K562 (cell line): ENCODE data around the gene COL20A1. TPM values are rescaled to one million over a fixed set of nuclear protein-coding genes. Genes with fewer than 3 reads are reported as not detected.

ENCODE experiments used
- ATAC-seq: fragments of 200-7000 bp; cut with Tn5 transposase; 3 replicates; pipeline ENCODE4 v1.9.1; 2020; ENCODE audit warnings: moderate library complexity
- BruUV-seq: library from RNA; stranded (reverse); fragments of 400-500 nt; replicated peaks from 2 replicates; lab custom pipeline; 2021; lab: Mats Ljungman, UMichigan
- CTCF ChIA-PET: fragments of 300-600 bp; formaldehyde crosslinking; extraction: SDS; loops from one replicate; lab custom pipeline; 2021; ENCODE audit warnings: low intra/inter-chr PET ratio; lab: Yijun Ruan, JAX
- POLR2A ChIA-PET: fragments of 300-600, 350-650 bp; sonication (Branson Sonifier 250); formaldehyde crosslinking; extraction: SDS; loops from one replicate; lab custom pipeline; 2021; ENCODE audit warnings: antibody characterized with exemption, inconsistent platforms; lab: Yijun Ruan, JAX
- DNase-seq, 4 experiments: peaks; one replicate each; pipeline versions ENCODE4 v3.0.0 to v3.0.0-alpha.2; 2011 to 2018; ENCODE audit warnings: low spot score in 3 of 4, mixed read lengths in 3 of 4; ENCODE audit errors: extremely low read depth in 1 of 4
- FAIRE-seq: peaks from 2 replicates; lab custom pipeline; 2011; peaks lifted over from hg19 to GRCh38; lab: Jason Lieb, UNC
- H2AFZ ChIP-seq: 2 replicates; pipeline ENCODE4 v1.6.0; 2011; ENCODE audit warnings: low read depth, low read length, control low read depth, inconsistent platforms
- H3K27ac ChIP-seq: fragments of 200-600 bp; 3 replicates; pipeline ENCODE4 v1.8.0; 2011; ENCODE audit warnings: low read depth, mild to moderate bottlenecking, control low read depth, inconsistent platforms, low read length, moderate library complexity, mixed read lengths; ENCODE audit errors: extremely low read depth
- H3K27me3 ChIP-seq, 2 experiments: fragments of 300-600 bp in 1 of 2; 2 replicates in 1 of 2; 3 replicates in 1 of 2; pipeline versions ENCODE4 v1.6.0 to v1.8.0; 2011; ENCODE audit warnings: inconsistent platforms in 2 of 2, low read length in 2 of 2, mild to moderate bottlenecking in 1 of 2, mixed read lengths in 1 of 2, moderate library complexity in 1 of 2; ENCODE audit not compliant: control insufficient read depth in 2 of 2, insufficient read depth in 2 of 2
- H3K36me3 ChIP-seq: fragments of 300-600 bp; 3 replicates; pipeline ENCODE4 v1.8.0; 2011; ENCODE audit warnings: mild to moderate bottlenecking, low read length, inconsistent platforms; ENCODE audit not compliant: control insufficient read depth, insufficient read depth
- H3K4me1 ChIP-seq, 2 experiments: fragments of 200-600 bp in 1 of 2; replicated peaks in 1 of 2; 2 replicates in 1 of 2; 3 replicates in 1 of 2; pipeline versions ENCODE4 v1.5.1 to v1.8.0; 2011; ENCODE audit warnings: inconsistent platforms in 2 of 2, low read length in 2 of 2, mild to moderate bottlenecking in 1 of 2, mixed read lengths in 1 of 2, moderate library complexity in 1 of 2; ENCODE audit not compliant: control insufficient read depth in 2 of 2, insufficient read depth in 2 of 2
- H3K4me2 ChIP-seq: 2 replicates; pipeline ENCODE4 v1.6.1; 2011; ENCODE audit warnings: low read length, control low read depth, inconsistent platforms, mixed read lengths; ENCODE audit not compliant: insufficient read depth
- H3K4me3 ChIP-seq: fragments of 200-600 bp; sonication (generic), shearing (Covaris generic); 2 replicates; pipeline ENCODE4 v1.5.1; 2016; ENCODE audit warnings: control low read depth, inconsistent platforms
- H3K79me2 ChIP-seq: fragments of 200-600 bp; 3 replicates; pipeline ENCODE4 v1.8.0; 2011; ENCODE audit warnings: low read length, inconsistent platforms; ENCODE audit not compliant: control insufficient read depth, insufficient read depth
- H3K9ac ChIP-seq, 2 experiments: 2 replicates each; pipeline versions ENCODE4 v1.6.0 to v1.6.1; 2011; ENCODE audit warnings: low read depth in 2 of 2, low read length in 2 of 2, control low read depth in 1 of 2, inconsistent platforms in 1 of 2, mild to moderate bottlenecking in 1 of 2, mixed read lengths in 1 of 2; ENCODE audit not compliant: insufficient read depth in 1 of 2
- H3K9me1 ChIP-seq: one replicate; pipeline ENCODE4 v1.6.0; 2011; ENCODE audit warnings: inconsistent platforms, mild to moderate bottlenecking, low read length, moderate library complexity; ENCODE audit not compliant: control insufficient read depth, insufficient read depth
- H3K9me3 ChIP-seq: replicated peaks from 2 replicates; pipeline ENCODE4 v1.5.1; 2011; ENCODE audit warnings: low read depth, low read length, inconsistent platforms; ENCODE audit not compliant: control insufficient read depth, insufficient read depth
- H4K20me1 ChIP-seq: replicated peaks from 2 replicates; pipeline ENCODE4 v1.6.1; 2011; ENCODE audit warnings: low read length, inconsistent platforms, mixed read lengths; ENCODE audit not compliant: control insufficient read depth, insufficient read depth
- BCLAF1 ChIP-seq, 2 experiments: fragments of 450-650 bp in 1 of 2; IDR thresholded peaks; 2 replicates each; pipeline ENCODE4 v1.6.1; 2011 to 2017; ENCODE audit warnings: low read depth in 2 of 2, antibody characterized with exemption in 1 of 2, borderline replicate concordance in 1 of 2, low read length in 1 of 2, mild to moderate bottlenecking in 1 of 2, mixed read lengths in 1 of 2; ENCODE audit not compliant: control insufficient read depth in 1 of 2
- ELF4 ChIP-seq: fragments of 450-650 bp; formaldehyde crosslinking; IDR thresholded peaks from 2 replicates; pipeline ENCODE4 v1.4.0; 2022; ENCODE audit warnings: missing genetic modification characterization
- RBM34 ChIP-seq: fragments of 200-400 bp; formaldehyde crosslinking; IDR thresholded peaks from 2 replicates; pipeline ENCODE4 v1.6.1; 2018; ENCODE audit warnings: low read length, borderline replicate concordance; ENCODE audit not compliant: insufficient read depth
- ZNF134 ChIP-seq: fragments of 250-450 bp; sonication (Bioruptor Pico); conservative IDR thresholded peaks from 2 replicates; pipeline ENCODE4 v1.4.0; 2020
- ZNF24 ChIP-seq: fragments of 450-650 bp; IDR thresholded peaks from 2 replicates; pipeline ENCODE4 v1.6.1; 2016
- ZNF57 ChIP-seq: fragments of 450-650 bp; formaldehyde crosslinking; IDR thresholded peaks from 2 replicates; pipeline ENCODE4 v1.4.0; 2020; ENCODE audit warnings: mild to moderate bottlenecking, moderate library complexity
- ZNF589 ChIP-seq: fragments of 200-800 bp; sonication (Bioruptor generic); IDR thresholded peaks from 2 replicates; pipeline ENCODE4 v1.6.1; 2016; ENCODE audit warnings: low read depth, missing genetic modification characterization, missing compliant biosample characterization
- WGBS: fragments of 100-300 bp; shearing (Covaris generic); methylation state at CpG from one replicate; pipeline ENCODE4 v1.1.6; 2016; ENCODE audit warnings: low coverage, mixed read lengths; ENCODE audit not compliant: insufficient coverage; ENCODE audit errors: missing lambda C conversion rate; 5-methylcytosine and 5-hydroxymethylcytosine counted together
- in situ Hi-C: fragments of 300-500 bp; cut with MboI; formaldehyde crosslinking; loops from 4 replicates; pipeline ENCODE4 v1.15.0; 2018; ENCODE audit warnings: inconsistent platforms, mixed read lengths
- intact Hi-C: fragments of 100-400 bp; cut with micrococcal nuclease; formaldehyde crosslinking; loops from 2 replicates; pipeline ENCODE4 v1.14.2; 2022
- polyA plus RNA-seq, 8 experiments: library from polyadenylated mRNA; depleted of rRNA in 4 of 8; stranded (reverse) in 5 of 8; unstranded in 3 of 8; fragments of >200 nt; fragmentation: Nextera tagmentation in 2 of 8; fragmentation: Illumina TruSeq in 1 of 8; extraction: Ambion mirVana in 2 of 8; extraction: Trizol in 1 of 8; gene quantifications; 2 replicates each; pipeline versions ENCODE4 v1.2.1 to v1.2.3, GENCODE V29; 2011 to 2014; ENCODE audit warnings: inconsistent platforms in 1 of 8, missing spikeins in 1 of 8
- total RNA-seq, 7 experiments: library from RNA; depleted of rRNA in 6 of 7; stranded (reverse); fragments of >200 nt in 6 of 7; fragmentation: Illumina TruSeq in 2 of 7; extraction: Trizol in 2 of 7; gene quantifications; 2 replicates each; pipeline versions ENCODE4 v1.2.1 to v1.2.3, GENCODE V29; 2011 to 2021; ENCODE audit warnings: low replicate concordance in 1 of 7

The COL20A1 gene
- total and polyA plus RNA-seq, 9 of the 15 experiments (the other 6 are each of a cell fraction or from before 2014, with no cell fraction given): not detected

- Histone ChIP-seq H3K79me2 (no peaks in the 10 kb centered on the region), H3K36me3 (no peaks in the 10 kb centered on the region), H3K4me1 (peaks cover 0 to 8% of the 10 kb centered on the region in 2 experiments; a peak in 2 of 5 replicates), H3K4me2 (no peak overlapping the region), H4K20me1 (peaks cover 11% of the 10 kb centered on the region), H3K9me3 (no peaks in the 10 kb centered on the region), H3K27me3 (peaks cover 14 to 86% of the 10 kb centered on the region in 2 experiments; a peak in 4 of 5 replicates), H3K9ac (no peak overlapping the region), H3K27ac (no peak overlapping the region), H3K9me1 (no peaks in the 10 kb centered on the region), H2AFZ (no peak overlapping the region), H3K4me3 (no peak overlapping the region)
- intact Hi-C loops: no loop called here
- POLR2A ChIA-PET: no interaction called here
- BruUV-seq: no TSS peak
- ATAC-seq (no peak), FAIRE-seq (no peak), DNase-seq (no peak)
- CTCF ChIA-PET: no interaction called here
- in situ Hi-C loops: no loop called here
- TF ChIP-seq ZNF57 (CRISPR knock-in tag): no peak
- TF ChIP-seq RBM34: no peak
- no peak for TF ChIP-seq ZNF24
- no peak for TF ChIP-seq ZNF589 (CRISPR knock-in tag)
- TF ChIP-seq BCLAF1 (IDR thresholded peaks at IDR 0.05; ENCODE audit: borderline replicate concordance in 1 of 2, control insufficient read depth in 1 of 2, low read depth in 2 of 2, low read length in 1 of 2): no peak
- TF ChIP-seq ELF4 (CRISPR knock-in tag): no peak
- no peak for TF ChIP-seq ZNF134 (CRISPR knock-in tag)
- 1% methylated on average over 16 of the region's 21 CpGs for WGBS
Observed at GRCh38 chr20:63370618-63371187, 77.7 kb downstream of the COL20A1 start.
